ENCODE data around the gene ACTN4. TPM values are rescaled to one million over a fixed set of nuclear protein-coding genes. Genes with fewer than 3 reads are reported as not detected.

ACTN4 gene
- total RNA-seq, 5 donors from 2014 or later (not counting 1 experiment from before 2014, with no cell fraction given), result 100.0 to 201 (median 175) TPM

DNA sequence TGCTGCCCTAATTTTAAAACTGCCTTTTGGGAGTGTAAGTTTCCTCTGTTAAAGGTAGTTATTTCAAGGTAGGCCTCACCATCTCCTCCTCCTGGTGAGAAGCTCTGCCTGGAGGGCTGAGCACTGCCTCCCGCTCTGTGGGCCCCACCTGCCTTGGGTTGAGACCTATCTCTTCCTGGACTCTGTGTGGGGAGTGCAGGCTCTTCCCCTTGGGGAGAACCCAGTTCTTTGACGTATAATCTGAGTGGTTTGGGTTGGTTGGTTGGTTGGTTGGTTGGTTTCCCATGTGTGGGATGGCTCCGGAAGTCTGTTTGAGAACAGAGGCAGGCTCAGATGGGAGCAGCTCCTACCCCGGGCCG lies 39.1 kb downstream of the ACTN4 start:
- Histone ChIP-seq H3K27me3 (replicated peaks in 1 of 2; ENCODE audit: control insufficient read depth in 2 of 2, extremely low read depth in 1 of 2, insufficient read depth in 2 of 2, low read length in 1 of 2) (no peaks in the 10 kb centered on the region), H3K4me3 (ENCODE audit: control insufficient read depth in 1 of 2, extremely low read depth in 1 of 2, low read length in 1 of 2) (no peak overlapping the region), H3K27ac (ENCODE audit: low read length) (peak overlapping the region; percentile 74), H3K4me1 (ENCODE audit: control insufficient read depth in 1 of 2, extremely low read depth in 1 of 2, insufficient read depth in 2 of 2, low read length in 2 of 2) (peaks cover 11 to 74% of the 10 kb centered on the region in 2 experiments), H3K9me3 (no peaks in the 10 kb centered on the region), H3K36me3 (ENCODE audit: control insufficient read depth in 2 of 2, extremely low read depth in 1 of 2, insufficient read depth in 1 of 2, low read length in 1 of 2) (no peaks in the 10 kb centered on the region)
- no peaks in the 10 kb centered on the region for H3K27me3 Mint-ChIP-seq
- 35% methylated on average over 3 of the region's 5 CpGs for WGBS (ENCODE audit: insufficient coverage)
- ChIA-PET CTCF (interaction anchor here (0.6 to 1.4 kb wide), 6 partner anchors 10 to 227 kb away, joined by 3 to 9 read pairs (median 6); no protein-coding TSS in a partner anchor), POLR2A (no interaction called here)
- DNase-seq, result peak in 31 of 35 experiments; percentile 7 to 78 (median 39)
- H3K4me3 Mint-ChIP-seq, result peak overlapping the region in 1 of 3 donors; percentile 50
- ATAC-seq (replicated peaks in 1 of 4), result peak; percentile 50 to 88 (median 56)
- peaks cover 44 to 81% (median 69%) of the 10 kb centered on the region in 3 donors for H3K4me1 Mint-ChIP-seq
- H3K9me3 Mint-ChIP-seq, result no peaks in the 10 kb centered on the region
- peaks cover 13% of the 10 kb centered on the region for H3K36me3 Mint-ChIP-seq
- peak overlapping the region; percentile 70 to 85 for H3K27ac Mint-ChIP-seq

DNA sequence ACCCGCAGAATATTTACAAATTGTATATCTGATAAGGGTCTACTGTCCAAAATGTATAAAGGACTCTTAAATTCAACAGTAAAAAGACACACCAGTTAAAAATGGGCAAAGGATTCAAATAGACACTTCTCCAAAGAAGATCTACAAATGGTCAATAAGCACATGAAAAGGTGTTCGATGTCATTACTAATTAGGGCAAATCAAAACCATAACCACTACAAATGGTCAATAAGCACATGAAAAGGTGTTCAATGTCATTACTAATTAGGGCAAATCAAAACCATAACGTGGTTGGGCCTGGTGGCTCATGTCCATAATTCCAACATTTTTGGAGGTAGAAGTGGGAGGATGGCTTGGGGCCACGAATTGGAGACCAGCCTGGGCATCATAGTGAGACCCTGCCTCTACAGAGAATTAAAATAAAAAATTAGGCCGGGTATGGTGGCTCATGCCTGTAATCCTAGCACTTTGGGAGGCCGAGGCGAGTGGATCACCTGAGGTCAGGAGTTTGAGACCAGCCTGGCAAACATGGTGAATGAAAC lies 40.5 kb downstream of the ACTN4 start:
- ChIA-PET CTCF (no interaction called here), POLR2A (no interaction called here)
- H3K27me3 Mint-ChIP-seq, result no peaks in the 10 kb centered on the region
- H3K27ac Mint-ChIP-seq, result no peak overlapping the region
- H3K4me3 ChIP-seq (ENCODE audit: control insufficient read depth in 1 of 2, extremely low read depth in 1 of 2, low read length in 1 of 2), result no peak overlapping the region
- H3K27ac ChIP-seq (ENCODE audit: low read length), result no peak overlapping the region
- DNase-seq (no peak), ATAC-seq (replicated peaks in 1 of 4) (no peak)
- peaks cover 11 to 74% of the 10 kb centered on the region in 2 experiments for H3K4me1 ChIP-seq (ENCODE audit: control insufficient read depth in 1 of 2, extremely low read depth in 1 of 2, insufficient read depth in 2 of 2, low read length in 2 of 2)
- 80% methylated on average over 1 of the region's 7 CpGs for WGBS (ENCODE audit: insufficient coverage)
- no peaks in the 10 kb centered on the region for H3K9me3 ChIP-seq
- H3K27me3 ChIP-seq (replicated peaks in 1 of 2; ENCODE audit: control insufficient read depth in 2 of 2, extremely low read depth in 1 of 2, insufficient read depth in 2 of 2, low read length in 1 of 2), result no peaks in the 10 kb centered on the region
- H3K4me1 Mint-ChIP-seq, result peaks cover 54 to 83% (median 71%) of the 10 kb centered on the region in 3 donors
- peaks cover 7% of the 10 kb centered on the region for H3K36me3 Mint-ChIP-seq
- no peak overlapping the region for H3K4me3 Mint-ChIP-seq
- no peaks in the 10 kb centered on the region for H3K36me3 ChIP-seq (ENCODE audit: control insufficient read depth in 2 of 2, extremely low read depth in 1 of 2, insufficient read depth in 1 of 2, low read length in 1 of 2)
- no peaks in the 10 kb centered on the region for H3K9me3 Mint-ChIP-seq

DNA sequence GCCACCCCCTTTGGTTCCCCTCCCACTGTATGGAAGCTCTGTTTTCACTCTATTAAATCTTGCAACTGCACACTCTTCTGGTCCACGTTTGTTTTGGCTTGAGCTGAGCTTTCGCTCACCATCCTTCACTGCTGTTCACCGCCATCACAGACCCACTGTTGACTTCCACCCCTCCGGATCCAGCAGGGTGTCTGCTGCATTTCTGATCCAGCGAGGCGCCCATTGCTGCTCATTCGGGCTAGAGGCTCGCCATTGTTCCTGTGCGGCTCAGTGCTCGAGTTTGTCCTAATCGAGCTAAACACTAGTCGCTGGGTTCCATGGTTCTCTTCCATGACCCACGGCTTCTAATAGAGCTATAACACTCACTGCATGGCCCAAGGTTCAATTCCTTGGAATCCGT lies 42.7 kb downstream of the ACTN4 start:
- POLR2A ChIA-PET, result no interaction called here
- Histone ChIP-seq H3K36me3 (ENCODE audit: control insufficient read depth in 2 of 2, extremely low read depth in 1 of 2, insufficient read depth in 1 of 2, low read length in 1 of 2) (no peaks in the 10 kb centered on the region), H3K9me3 (no peaks in the 10 kb centered on the region), H3K4me1 (ENCODE audit: control insufficient read depth in 1 of 2, extremely low read depth in 1 of 2, insufficient read depth in 2 of 2, low read length in 2 of 2) (peaks cover 18 to 74% of the 10 kb centered on the region in 2 experiments), H3K27ac (ENCODE audit: low read length) (no peak overlapping the region), H3K4me3 (ENCODE audit: control insufficient read depth in 1 of 2, extremely low read depth in 1 of 2, low read length in 1 of 2) (no peak overlapping the region), H3K27me3 (replicated peaks in 1 of 2; ENCODE audit: control insufficient read depth in 2 of 2, extremely low read depth in 1 of 2, insufficient read depth in 2 of 2, low read length in 1 of 2) (no peaks in the 10 kb centered on the region)
- no peaks in the 10 kb centered on the region for H3K27me3 Mint-ChIP-seq
- 99% methylated on average over 13 of the region's 14 CpGs for WGBS (ENCODE audit: insufficient coverage)
- ATAC-seq (replicated peaks in 1 of 4) (no peak), DNase-seq (no peak)
- CTCF ChIA-PET, result no interaction called here
- H3K9me3 Mint-ChIP-seq, result no peaks in the 10 kb centered on the region
- H3K36me3 Mint-ChIP-seq, result peaks cover 6% of the 10 kb centered on the region
- peak overlapping the region in 1 of 2 donors; percentile 59 for H3K27ac Mint-ChIP-seq
- H3K4me3 Mint-ChIP-seq, result no peak overlapping the region
- peaks cover 58 to 82% (median 71%) of the 10 kb centered on the region in 3 donors for H3K4me1 Mint-ChIP-seq

DNA sequence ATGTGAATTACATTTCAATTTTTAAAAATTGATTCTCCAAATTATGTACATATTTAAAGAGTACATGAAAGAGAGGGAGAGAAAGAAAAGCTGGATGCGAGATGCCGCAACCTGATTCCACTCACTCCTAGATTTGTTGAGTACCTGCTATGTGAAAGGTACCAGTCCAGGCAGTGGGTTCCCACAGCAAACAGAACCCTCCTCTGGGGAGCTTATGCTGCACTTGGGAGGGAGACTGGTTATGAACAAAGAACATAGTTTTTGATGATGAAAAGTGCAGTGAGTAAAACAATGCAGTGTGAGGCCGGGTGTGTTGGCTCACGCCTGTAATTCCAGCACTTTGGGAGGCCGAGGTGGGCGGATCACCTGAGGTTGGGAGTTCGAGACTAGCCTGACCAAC lies 43.4 kb downstream of the ACTN4 start:
- POLR2A ChIA-PET, result interaction anchor here in 1 of 2 donors (0.6 kb wide), 2 partner anchors 28 to 34 kb away, joined by 7 to 8 read pairs; no protein-coding TSS in a partner anchor
- Histone ChIP-seq H3K36me3 (ENCODE audit: control insufficient read depth in 2 of 2, extremely low read depth in 1 of 2, insufficient read depth in 1 of 2, low read length in 1 of 2) (no peaks in the 10 kb centered on the region), H3K4me1 (ENCODE audit: control insufficient read depth in 1 of 2, extremely low read depth in 1 of 2, insufficient read depth in 2 of 2, low read length in 2 of 2) (peaks cover 12 to 74% of the 10 kb centered on the region in 2 experiments), H3K27me3 (replicated peaks in 1 of 2; ENCODE audit: control insufficient read depth in 2 of 2, extremely low read depth in 1 of 2, insufficient read depth in 2 of 2, low read length in 1 of 2) (no peaks in the 10 kb centered on the region), H3K27ac (ENCODE audit: low read length) (no peak overlapping the region), H3K9me3 (no peaks in the 10 kb centered on the region), H3K4me3 (ENCODE audit: control insufficient read depth in 1 of 2, extremely low read depth in 1 of 2, low read length in 1 of 2) (no peak overlapping the region)
- H3K36me3 Mint-ChIP-seq, result peaks cover 6% of the 10 kb centered on the region
- no peak overlapping the region for H3K4me3 Mint-ChIP-seq
- H3K27ac Mint-ChIP-seq, result no peak overlapping the region
- peaks cover 57 to 82% (median 71%) of the 10 kb centered on the region in 3 donors for H3K4me1 Mint-ChIP-seq
- ATAC-seq (replicated peaks in 1 of 4), result no peak
- H3K9me3 Mint-ChIP-seq, result no peaks in the 10 kb centered on the region
- WGBS (ENCODE audit: insufficient coverage), result no CpG with 5 or more reads among the region's 7 CpGs
- no peaks in the 10 kb centered on the region for H3K27me3 Mint-ChIP-seq
- CTCF ChIA-PET, result interaction anchor here in 1 of 2 donors (0.6 kb wide), 1 partner anchor 173 kb away, joined by 3 read pairs; no protein-coding TSS in a partner anchor
- DNase-seq, result no peak

DNA sequence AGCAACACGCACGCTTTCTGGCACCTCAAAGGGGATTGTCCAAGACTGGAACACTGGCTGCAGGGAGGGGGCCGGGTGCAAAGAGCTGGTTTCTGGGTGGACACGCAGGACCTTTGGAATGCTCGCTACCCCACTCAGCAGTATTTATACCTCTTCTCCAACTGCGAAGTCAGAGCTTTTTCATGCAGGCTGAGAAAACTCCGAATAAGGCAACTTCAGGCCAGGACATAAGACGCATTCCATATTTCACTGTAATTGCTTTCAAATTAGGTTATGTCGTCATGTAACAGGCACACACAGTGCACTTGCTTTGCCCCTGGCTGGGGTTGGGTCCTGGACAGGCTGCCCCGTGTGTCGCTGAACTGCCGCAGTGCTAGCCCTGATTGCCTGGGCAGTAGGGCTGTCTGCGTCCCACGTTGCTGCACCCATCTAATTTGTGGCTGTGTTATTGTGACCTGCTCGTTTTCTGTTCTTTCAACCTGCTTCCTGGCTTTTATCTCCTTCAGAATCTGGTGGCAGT lies 44.5 kb downstream of the ACTN4 start:
- H3K36me3 Mint-ChIP-seq, result peaks cover 6% of the 10 kb centered on the region
- no peaks in the 10 kb centered on the region for H3K27me3 Mint-ChIP-seq
- Histone ChIP-seq H3K4me1 (ENCODE audit: control insufficient read depth in 1 of 2, extremely low read depth in 1 of 2, insufficient read depth in 2 of 2, low read length in 2 of 2) (peaks cover 7 to 74% of the 10 kb centered on the region in 2 experiments), H3K9me3 (no peaks in the 10 kb centered on the region), H3K27ac (ENCODE audit: low read length) (peak overlapping the region; percentile 68), H3K36me3 (ENCODE audit: control insufficient read depth in 2 of 2, extremely low read depth in 1 of 2, insufficient read depth in 1 of 2, low read length in 1 of 2) (peaks cover 0 to 3% of the 10 kb centered on the region in 2 donors), H3K27me3 (replicated peaks in 1 of 2; ENCODE audit: control insufficient read depth in 2 of 2, extremely low read depth in 1 of 2, insufficient read depth in 2 of 2, low read length in 1 of 2) (no peaks in the 10 kb centered on the region), H3K4me3 (ENCODE audit: control insufficient read depth in 1 of 2, extremely low read depth in 1 of 2, low read length in 1 of 2) (no peak overlapping the region)
- H3K9me3 Mint-ChIP-seq, result no peaks in the 10 kb centered on the region
- ChIA-PET CTCF (no interaction called here), POLR2A (no interaction called here)
- ATAC-seq (replicated peaks in 1 of 4) (no peak), DNase-seq (no peak)
- H3K27ac Mint-ChIP-seq, result peak overlapping the region; percentile 73 to 77
- H3K4me1 Mint-ChIP-seq, result peaks cover 45 to 82% (median 67%) of the 10 kb centered on the region in 3 donors
- 84% methylated on average over 15 of the region's 15 CpGs for WGBS (ENCODE audit: insufficient coverage)
- H3K4me3 Mint-ChIP-seq, result peak overlapping the region in 2 of 3 donors; percentile 3 to 22

DNA sequence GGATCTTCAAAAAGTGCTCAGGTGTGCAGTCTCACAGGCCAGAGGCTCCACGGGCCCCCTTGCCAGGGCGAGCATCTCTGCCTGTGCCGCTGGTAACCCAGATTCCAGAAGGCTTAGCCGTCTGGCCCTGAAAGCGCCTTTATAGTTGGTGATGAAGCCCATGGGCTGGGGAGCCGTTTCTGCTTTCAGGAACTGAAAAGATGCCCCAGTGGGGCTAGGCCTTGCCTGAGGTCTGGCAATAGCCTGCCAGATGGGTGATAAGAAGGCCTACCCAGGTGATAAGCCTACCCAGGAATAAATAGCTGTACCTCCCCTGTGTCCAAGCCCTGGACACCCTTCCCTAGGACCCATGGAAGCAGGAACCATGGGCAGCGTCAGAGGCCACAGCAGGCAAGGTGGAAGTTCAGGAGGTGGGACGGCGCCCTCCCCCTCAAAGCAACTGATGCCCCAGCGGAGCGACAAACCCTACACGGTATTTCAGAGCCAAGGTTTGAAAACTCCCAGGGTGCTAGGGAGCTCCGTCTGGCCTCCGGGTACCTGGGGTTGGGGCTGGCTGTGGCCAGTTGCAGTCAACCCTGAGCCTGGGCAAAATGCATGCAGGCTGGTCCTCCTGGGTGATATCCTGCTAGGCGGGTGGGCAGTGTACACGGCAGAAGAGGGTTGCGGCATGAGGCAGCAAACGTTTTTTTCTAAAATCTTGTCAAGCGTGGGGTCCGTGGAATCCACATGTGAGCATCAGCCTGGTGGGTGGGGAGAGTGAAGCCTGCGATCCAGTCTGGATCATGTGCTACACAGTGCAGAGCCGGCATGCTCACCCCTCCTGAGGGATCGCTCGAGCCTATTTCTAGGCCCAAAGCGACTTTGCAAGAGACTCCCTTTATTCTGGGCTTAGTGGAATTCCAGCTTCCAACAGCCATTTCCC lies 45.3 kb downstream of the ACTN4 start:
- Histone ChIP-seq H3K4me1 (ENCODE audit: control insufficient read depth in 1 of 2, extremely low read depth in 1 of 2, insufficient read depth in 2 of 2, low read length in 2 of 2) (peaks cover 7 to 79% of the 10 kb centered on the region in 2 experiments), H3K36me3 (ENCODE audit: control insufficient read depth in 2 of 2, extremely low read depth in 1 of 2, insufficient read depth in 1 of 2, low read length in 1 of 2) (peaks cover 0 to 10% of the 10 kb centered on the region in 2 donors), H3K27me3 (replicated peaks in 1 of 2; ENCODE audit: control insufficient read depth in 2 of 2, extremely low read depth in 1 of 2, insufficient read depth in 2 of 2, low read length in 1 of 2) (no peaks in the 10 kb centered on the region), H3K4me3 (ENCODE audit: control insufficient read depth in 1 of 2, extremely low read depth in 1 of 2, low read length in 1 of 2) (no peak overlapping the region), H3K27ac (ENCODE audit: low read length) (peak overlapping the region; percentile 68), H3K9me3 (no peaks in the 10 kb centered on the region)
- ChIA-PET CTCF (no interaction called here), POLR2A (no interaction called here)
- DNase-seq (no peak), ATAC-seq (replicated peaks in 1 of 4) (no peak)
- WGBS (ENCODE audit: insufficient coverage), result 91% methylated on average over 16 of the region's 25 CpGs
- Mint-ChIP-seq H3K4me1 (peaks cover 38 to 80% (median 69%) of the 10 kb centered on the region in 3 donors), H3K27me3 (no peaks in the 10 kb centered on the region), H3K4me3 (peak overlapping the region in 2 of 3 donors; percentile 3 to 22), H3K27ac (peak overlapping the region; percentile 73 to 77), H3K36me3 (peaks cover 6% of the 10 kb centered on the region), H3K9me3 (no peaks in the 10 kb centered on the region)

Measured in T-cell (primary cell).